ENCODE measurements around the gene SFTPD.

- TF ChIP-seq POLR2A (IDR thresholded peaks at IDR 0.05) (no peak), EP300 (IDR thresholded peaks at IDR 0.05) (no peak)
- TF ChIP-seq, protein P1, sequence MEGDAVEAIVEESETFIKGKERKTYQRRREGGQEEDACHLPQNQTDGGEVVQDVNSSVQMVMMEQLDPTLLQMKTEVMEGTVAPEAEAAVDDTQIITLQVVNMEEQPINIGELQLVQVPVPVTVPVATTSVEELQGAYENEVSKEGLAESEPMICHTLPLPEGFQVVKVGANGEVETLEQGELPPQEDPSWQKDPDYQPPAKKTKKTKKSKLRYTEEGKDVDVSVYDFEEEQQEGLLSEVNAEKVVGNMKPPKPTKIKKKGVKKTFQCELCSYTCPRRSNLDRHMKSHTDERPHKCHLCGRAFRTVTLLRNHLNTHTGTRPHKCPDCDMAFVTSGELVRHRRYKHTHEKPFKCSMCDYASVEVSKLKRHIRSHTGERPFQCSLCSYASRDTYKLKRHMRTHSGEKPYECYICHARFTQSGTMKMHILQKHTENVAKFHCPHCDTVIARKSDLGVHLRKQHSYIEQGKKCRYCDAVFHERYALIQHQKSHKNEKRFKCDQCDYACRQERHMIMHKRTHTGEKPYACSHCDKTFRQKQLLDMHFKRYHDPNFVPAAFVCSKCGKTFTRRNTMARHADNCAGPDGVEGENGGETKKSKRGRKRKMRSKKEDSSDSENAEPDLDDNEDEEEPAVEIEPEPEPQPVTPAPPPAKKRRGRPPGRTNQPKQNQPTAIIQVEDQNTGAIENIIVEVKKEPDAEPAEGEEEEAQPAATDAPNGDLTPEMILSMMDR (IDR thresholded peaks at IDR 0.05): no peak
Observed at GRCh38 chr10:79940431-79940830, 8.5 kb downstream of the SFTPD start.
